CD4-positive, alpha-beta T cell (primary cell): Measurements from ENCODE around the gene NTSR2. TPM values are rescaled to one million over a fixed set of nuclear protein-coding genes. Genes with fewer than 3 reads are reported as not detected.

Experiments
- ATAC-seq: fragments of 200-7000 bp; cut with Tn5 transposase; one replicate; pipeline ENCODE4 v1.10.0; 2022; ENCODE audit warnings: mild to moderate bottlenecking; ENCODE audit not compliant: poor library complexity
- CTCF ChIA-PET: fragments of 350-600 bp; sonication (Branson Sonifier 250); formaldehyde crosslinking; loops from one replicate; lab custom pipeline; 2021; ENCODE audit warnings: antibody characterized with exemption, inconsistent platforms; lab: Charles Lee
- POLR2A ChIA-PET: fragments of 350-600 bp; sonication (Branson Sonifier 250); formaldehyde crosslinking; loops from one replicate; lab custom pipeline; 2021; ENCODE audit warnings: antibody characterized with exemption, inconsistent platforms; lab: Charles Lee
- DNase-seq, 14 experiments: peaks; one replicate each; pipeline ENCODE4 v3.0.0-alpha.2; 2013 to 2020; ENCODE audit warnings: mixed read lengths in 2 of 14
- H3K27ac ChIP-seq, 2 donors: one replicate each; pipeline versions ENCODE4 v1.5.1 to v1.7.0; 2013; ENCODE audit warnings: low read length in 2 of 2, low read depth in 1 of 2, mild to moderate bottlenecking in 1 of 2
- H3K27me3 ChIP-seq, 2 experiments: 1 replicate in 1 of 2; 2 replicates in 1 of 2; pipeline versions ENCODE4 v1.6.1 to v1.7.0; 2013; ENCODE audit warnings: low read length in 2 of 2, control low read depth in 1 of 2, mild to moderate bottlenecking in 1 of 2, moderate library complexity in 1 of 2; ENCODE audit not compliant: insufficient read depth in 2 of 2, control insufficient read depth in 1 of 2
- H3K36me3 ChIP-seq: one replicate; pipeline ENCODE4 v1.6.1; 2013; ENCODE audit warnings: low read length, control low read depth; ENCODE audit not compliant: insufficient read depth
- H3K4me1 ChIP-seq: one replicate; pipeline ENCODE4 v1.6.1; 2013; ENCODE audit warnings: low read length, control low read depth; ENCODE audit not compliant: insufficient read depth
- H3K4me3 ChIP-seq: one replicate; pipeline ENCODE4 v1.5.1; 2013; ENCODE audit warnings: mild to moderate bottlenecking, low read length, moderate library complexity
- H3K9me3 ChIP-seq, 2 experiments: 1 replicate in 1 of 2; 2 replicates in 1 of 2; pipeline versions ENCODE4 v1.6.1 to v1.7.0; 2013; ENCODE audit warnings: low read length in 2 of 2, mild to moderate bottlenecking in 2 of 2, control low read depth in 1 of 2, moderate library complexity in 1 of 2; ENCODE audit not compliant: control insufficient read depth in 1 of 2, insufficient read depth in 1 of 2
- H3K27ac Mint-ChIP-seq: one replicate; pipeline ENCODE4 v1.8.0; 2020; ENCODE audit warnings: mixed read lengths
- H3K27me3 Mint-ChIP-seq: one replicate; pipeline ENCODE4 v1.8.0; 2021; ENCODE audit warnings: mixed read lengths
- H3K36me3 Mint-ChIP-seq: one replicate; pipeline ENCODE4 v1.8.0; 2021; ENCODE audit warnings: low read depth, mixed read lengths
- H3K4me1 Mint-ChIP-seq: one replicate; pipeline ENCODE4 v1.8.0; 2021; ENCODE audit warnings: low read depth, mixed read lengths
- H3K4me3 Mint-ChIP-seq: one replicate; pipeline ENCODE4 v1.8.0; 2020; ENCODE audit warnings: mild to moderate bottlenecking, mixed read lengths
- H3K9me3 Mint-ChIP-seq: one replicate; pipeline ENCODE4 v1.8.0; 2020; ENCODE audit warnings: mixed read lengths
- CTCF ChIP-seq: fragments of 200-600 bp; IDR thresholded peaks from one replicate; pipeline ENCODE4 v1.8.0; 2022; ENCODE audit warnings: antibody characterized with exemption, mild to moderate bottlenecking
- intact Hi-C, 2 experiments: fragments of 100-400 bp; cut with DNase I in 1 of 2; cut with micrococcal nuclease in 1 of 2; formaldehyde crosslinking; loops; one replicate each; pipeline versions ENCODE4 v1.15.1 to v1.9.0; 2023 to 2025; cut with DNase I, micrococcal nuclease
- total RNA-seq, 174 experiments: library from RNA in 2 of 174; stranded (reverse) in 2 of 174; gene quantifications; one replicate each; pipeline ENCODE4 v1.2.3 and lab custom pipeline; 2021 to 2026

Gene NTSR2
- total RNA-seq, 2 experiments from 2014 or later = not detected

GRCh38 chr2:11698009-11698922 lies 28.3 kb upstream of the NTSR2 start:
- ChIA-PET CTCF (no interaction called here), POLR2A (interaction anchor here (0.5 kb wide), 1 partner anchor 485 kb away, joined by 3 read pairs; no protein-coding TSS in a partner anchor)
- H3K27me3 ChIP-seq = no peaks in the 10 kb centered on the region
- H3K4me3 ChIP-seq = no peak overlapping the region
- ATAC-seq (no peak), DNase-seq (no peak)
- no peaks in the 10 kb centered on the region for H3K36me3 ChIP-seq
- H3K4me1 ChIP-seq = peaks cover 8% of the 10 kb centered on the region
- H3K4me1 Mint-ChIP-seq = no peaks in the 10 kb centered on the region
- no peak for TF ChIP-seq CTCF
- H3K27me3 Mint-ChIP-seq = no peaks in the 10 kb centered on the region
- no peak overlapping the region for H3K27ac ChIP-seq
- no peak overlapping the region for H3K4me3 Mint-ChIP-seq
- no peak overlapping the region for H3K27ac Mint-ChIP-seq
- H3K9me3 Mint-ChIP-seq = no peaks in the 10 kb centered on the region
- intact Hi-C loops = no loop called here
- no peaks in the 10 kb centered on the region for H3K36me3 Mint-ChIP-seq
- no peaks in the 10 kb centered on the region for H3K9me3 ChIP-seq

DNA sequence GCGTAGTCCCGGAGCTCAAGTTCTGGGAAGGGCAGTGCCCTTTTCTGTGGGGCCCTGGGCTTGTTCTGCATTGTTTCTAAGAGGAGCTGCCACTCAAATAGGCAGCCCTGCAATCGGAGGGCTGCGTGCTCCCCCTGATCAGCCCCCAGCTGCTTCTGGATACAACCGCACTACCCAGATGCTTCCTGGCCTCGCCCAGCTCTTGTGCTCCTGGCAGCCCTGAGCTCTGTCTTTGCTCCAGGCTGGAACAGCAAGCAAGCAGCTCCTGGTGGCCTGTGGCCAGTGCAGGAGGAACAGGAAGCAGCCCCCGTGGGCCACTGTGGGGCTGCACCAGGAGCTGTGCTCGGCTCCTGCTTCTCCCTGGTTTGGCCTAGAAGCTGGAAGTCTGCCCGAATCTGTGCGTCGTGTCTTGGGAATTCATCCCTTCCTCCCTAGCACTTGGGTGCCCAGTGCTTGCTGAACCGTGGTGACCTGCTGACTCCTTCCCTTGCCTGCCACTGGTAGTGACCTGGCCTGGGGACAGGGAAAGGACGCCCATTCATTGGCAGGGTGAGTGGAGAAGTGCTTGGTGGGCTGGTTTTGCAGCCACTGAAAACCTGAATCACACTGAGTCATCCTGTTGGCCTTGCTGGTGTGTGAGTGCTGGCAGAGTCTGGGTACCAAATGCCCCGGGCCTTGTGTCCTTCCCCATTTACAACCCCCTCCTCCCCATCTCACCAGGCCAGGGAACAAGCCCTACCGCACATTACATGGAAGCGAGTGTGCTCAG lies 27.3 kb upstream of the NTSR2 start:
- no peaks in the 10 kb centered on the region for H3K9me3 Mint-ChIP-seq
- TF ChIP-seq CTCF = no peak
- Histone ChIP-seq H3K9me3 (no peaks in the 10 kb centered on the region), H3K27ac (no peak overlapping the region), H3K4me1 (peaks cover 8% of the 10 kb centered on the region), H3K4me3 (no peak overlapping the region), H3K27me3 (no peaks in the 10 kb centered on the region), H3K36me3 (no peaks in the 10 kb centered on the region)
- H3K4me3 Mint-ChIP-seq = no peak overlapping the region
- POLR2A ChIA-PET = no interaction called here
- CTCF ChIA-PET = no interaction called here
- H3K4me1 Mint-ChIP-seq = no peaks in the 10 kb centered on the region
- no peaks in the 10 kb centered on the region for H3K36me3 Mint-ChIP-seq
- DNase-seq (peak in 2 of 14 experiments; percentile 52 to 60), ATAC-seq (no peak)
- H3K27ac Mint-ChIP-seq = no peak overlapping the region
- intact Hi-C loops = no loop called here
- no peaks in the 10 kb centered on the region for H3K27me3 Mint-ChIP-seq

- no peaks in the 10 kb centered on the region for H3K9me3 Mint-ChIP-seq
- ATAC-seq = no peak
- no peak for TF ChIP-seq CTCF
- H3K27me3 Mint-ChIP-seq = no peaks in the 10 kb centered on the region
- H3K27me3 ChIP-seq = no peaks in the 10 kb centered on the region
- no peak overlapping the region for H3K27ac Mint-ChIP-seq
- intact Hi-C loops = no loop called here
- H3K36me3 ChIP-seq = no peaks in the 10 kb centered on the region
- no peaks in the 10 kb centered on the region for H3K4me1 Mint-ChIP-seq
- no peak overlapping the region for H3K4me3 ChIP-seq
- no peak for DNase-seq
- ChIA-PET CTCF (no interaction called here), POLR2A (no interaction called here)
- no peak overlapping the region for H3K27ac ChIP-seq
- no peaks in the 10 kb centered on the region for H3K9me3 ChIP-seq
- H3K4me1 ChIP-seq = peaks cover 2% of the 10 kb centered on the region
- no peaks in the 10 kb centered on the region for H3K36me3 Mint-ChIP-seq
- H3K4me3 Mint-ChIP-seq = no peak overlapping the region
These were observed 26.7 kb upstream of the NTSR2 start for GRCh38 chr2:11696736-11697102.
